Erythroblast (primary cell): Measurements from ENCODE around the gene PGGT1B.

ENCODE experiments used
- GATA1 ChIP-seq: IDR thresholded peaks from 2 replicates; pipeline ENCODE4 v1.6.1; 2011; ENCODE audit warnings: low read depth, mild to moderate bottlenecking, control low read depth, low read length, moderate library complexity
- POLR2A ChIP-seq: IDR thresholded peaks from 2 replicates; pipeline ENCODE4 v1.6.1; 2011; ENCODE audit warnings: mild to moderate bottlenecking, low read length

DNA sequence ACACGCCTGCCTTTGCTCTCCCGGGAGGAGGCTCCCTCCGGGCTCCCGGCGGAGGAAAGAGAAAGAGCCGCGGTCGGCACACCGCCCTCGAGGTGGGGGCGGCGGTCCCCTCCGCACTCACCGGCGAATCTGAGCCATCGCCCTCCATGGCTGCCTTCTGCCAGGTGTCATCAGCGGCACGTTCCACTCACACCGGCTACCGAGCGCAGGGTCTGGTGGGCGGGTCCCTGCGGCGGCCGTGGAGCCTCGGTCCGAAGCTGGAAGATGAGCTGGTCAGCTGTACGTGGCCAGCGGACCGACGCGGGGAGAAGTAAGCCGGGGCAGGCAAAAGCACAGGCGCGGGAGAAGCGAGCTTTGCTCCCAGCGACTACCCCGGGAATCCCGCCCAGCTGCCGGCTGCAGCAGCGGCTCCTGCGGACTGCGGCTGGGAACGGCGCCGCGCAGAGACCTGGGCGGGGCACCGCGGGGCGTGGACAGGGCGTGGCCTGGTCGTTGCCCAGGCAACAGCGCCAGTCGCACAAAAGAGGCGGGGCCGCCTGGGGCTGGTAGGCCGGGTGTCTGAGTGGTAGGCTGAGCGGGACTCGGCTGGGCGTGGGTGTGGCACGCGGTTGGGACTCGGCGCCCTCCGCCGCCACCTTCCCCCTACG lies 93.1 kb downstream of the PGGT1B start, which contains the start of gene TRIM36:
- TF ChIP-seq POLR2A (no peak), GATA1 (no peak)
